GM12875 (cell line): ENCODE data around the gene SPCS2.

ENCODE experiments used
- H3K4me3 ChIP-seq: one replicate; pipeline ENCODE4 v1.5.1; 2011; ENCODE audit warnings: low read depth, low read length, control low read depth
- TF ChIP-seq, protein P1 (sequence below): IDR thresholded peaks from 2 replicates; pipeline ENCODE4 v1.5.1; 2011; ENCODE audit warnings: low read depth, mild to moderate bottlenecking, control low read depth, inconsistent platforms, low read length, moderate library complexity, borderline replicate concordance; ENCODE audit not compliant: insufficient read depth

SPCS2 gene

DNA sequence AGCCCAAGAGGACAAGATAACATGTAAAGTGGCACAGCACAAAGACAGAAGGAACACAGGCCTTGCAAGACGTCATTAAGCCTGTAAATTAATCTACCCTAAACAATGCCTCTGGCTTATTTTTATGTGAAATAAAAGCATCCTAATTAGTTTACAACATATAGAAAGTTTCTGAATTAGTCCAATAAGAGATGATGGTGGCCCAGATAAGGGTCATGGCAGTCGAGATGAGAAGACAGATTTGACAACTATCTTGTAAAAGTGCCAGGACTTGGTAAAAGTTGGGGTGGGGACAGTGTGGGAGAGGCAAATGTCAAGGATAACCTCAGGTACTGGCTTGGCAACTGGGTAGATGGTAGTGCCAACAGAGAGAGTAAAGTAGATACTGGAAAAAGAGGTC is 13.8 kb upstream of the SPCS2 start:
- H3K4me3 ChIP-seq = no peak overlapping the region
- TF ChIP-seq, protein P1, sequence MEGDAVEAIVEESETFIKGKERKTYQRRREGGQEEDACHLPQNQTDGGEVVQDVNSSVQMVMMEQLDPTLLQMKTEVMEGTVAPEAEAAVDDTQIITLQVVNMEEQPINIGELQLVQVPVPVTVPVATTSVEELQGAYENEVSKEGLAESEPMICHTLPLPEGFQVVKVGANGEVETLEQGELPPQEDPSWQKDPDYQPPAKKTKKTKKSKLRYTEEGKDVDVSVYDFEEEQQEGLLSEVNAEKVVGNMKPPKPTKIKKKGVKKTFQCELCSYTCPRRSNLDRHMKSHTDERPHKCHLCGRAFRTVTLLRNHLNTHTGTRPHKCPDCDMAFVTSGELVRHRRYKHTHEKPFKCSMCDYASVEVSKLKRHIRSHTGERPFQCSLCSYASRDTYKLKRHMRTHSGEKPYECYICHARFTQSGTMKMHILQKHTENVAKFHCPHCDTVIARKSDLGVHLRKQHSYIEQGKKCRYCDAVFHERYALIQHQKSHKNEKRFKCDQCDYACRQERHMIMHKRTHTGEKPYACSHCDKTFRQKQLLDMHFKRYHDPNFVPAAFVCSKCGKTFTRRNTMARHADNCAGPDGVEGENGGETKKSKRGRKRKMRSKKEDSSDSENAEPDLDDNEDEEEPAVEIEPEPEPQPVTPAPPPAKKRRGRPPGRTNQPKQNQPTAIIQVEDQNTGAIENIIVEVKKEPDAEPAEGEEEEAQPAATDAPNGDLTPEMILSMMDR = no peak

DNA sequence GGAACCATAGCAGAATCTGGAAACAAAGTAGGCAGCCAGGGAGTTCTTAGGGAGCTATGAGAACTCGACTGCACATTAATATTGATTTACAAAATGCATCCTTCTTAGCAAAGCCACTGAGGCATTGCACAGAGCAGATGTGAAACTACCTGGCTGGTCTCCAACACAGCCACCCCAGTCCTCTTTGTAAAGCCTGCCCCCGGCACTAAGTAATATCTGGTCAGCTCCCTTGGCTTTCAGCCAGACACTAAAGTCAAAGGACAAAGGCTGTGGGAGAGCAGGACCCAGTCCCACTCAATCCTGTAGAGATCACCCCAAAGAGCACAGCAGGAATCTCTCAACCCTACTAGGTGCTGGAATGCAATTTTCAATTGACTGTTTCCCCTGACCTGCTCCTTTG is 13.0 kb upstream of the SPCS2 start:
- TF ChIP-seq, protein P1 = no peak

DNA sequence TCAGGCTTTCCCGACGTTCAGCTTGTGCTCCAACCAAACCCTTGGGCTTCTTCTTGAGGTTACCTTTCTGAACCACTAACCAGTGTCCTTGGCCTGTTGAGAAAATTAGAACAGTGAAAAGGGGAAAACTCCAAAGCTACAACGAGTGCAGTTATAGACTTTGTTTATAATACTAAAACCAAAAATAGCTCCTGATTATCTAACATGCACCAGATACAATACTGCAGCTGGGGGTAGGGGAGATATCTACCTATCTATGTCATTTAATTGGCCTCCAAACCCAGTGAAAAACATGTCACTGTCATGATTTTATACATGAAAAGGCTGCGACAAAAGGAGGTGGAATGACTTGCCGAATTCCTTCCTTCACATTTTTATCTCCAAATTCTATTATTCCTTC is 12.1 kb upstream of the SPCS2 start:
- TF ChIP-seq, protein P1 = no peak

More for the DNA sequence above, 13.0 kb upstream of the SPCS2 start:
- H3K4me3 ChIP-seq = no peak overlapping the region

DNA sequence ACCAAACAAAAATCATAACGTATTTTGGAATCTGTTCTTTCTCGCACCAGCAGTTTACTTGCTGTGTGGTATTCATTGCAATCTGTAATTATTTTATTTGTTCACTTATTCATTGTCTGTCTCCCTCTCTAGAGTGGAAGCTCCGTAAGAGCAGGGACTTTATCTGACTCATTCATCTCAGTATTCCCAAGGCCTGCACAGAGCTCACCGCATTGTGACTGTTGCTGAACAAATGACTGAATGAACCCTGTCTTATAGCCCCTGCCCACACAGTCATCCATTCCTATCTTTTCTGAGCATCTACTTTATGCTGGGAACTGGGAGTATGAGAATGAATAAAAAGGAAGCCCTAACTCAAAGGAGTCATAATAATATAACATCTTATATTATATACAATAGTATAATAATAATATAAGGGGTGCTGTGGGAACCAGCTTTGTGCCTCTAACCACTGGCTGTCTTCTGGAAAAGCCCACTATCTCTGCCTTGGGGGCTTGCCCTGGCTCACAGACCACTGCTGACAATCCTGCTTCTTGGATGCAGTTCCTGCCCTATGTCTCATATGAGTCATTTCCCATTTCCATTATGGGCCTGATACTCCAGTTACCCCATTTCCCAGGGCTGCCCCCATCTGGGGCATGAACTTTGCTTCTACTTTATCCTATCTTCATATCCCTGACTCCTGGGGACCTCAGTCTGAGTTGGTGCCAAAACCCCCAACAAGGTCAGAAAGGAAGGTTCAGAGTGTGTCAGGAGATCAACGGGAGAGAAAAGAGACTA is 11.2 kb upstream of the SPCS2 start:
- no peak overlapping the region for H3K4me3 ChIP-seq
- TF ChIP-seq, protein P1 = no peak

More for the DNA sequence above, 12.1 kb upstream of the SPCS2 start:
- H3K4me3 ChIP-seq = no peak overlapping the region

DNA sequence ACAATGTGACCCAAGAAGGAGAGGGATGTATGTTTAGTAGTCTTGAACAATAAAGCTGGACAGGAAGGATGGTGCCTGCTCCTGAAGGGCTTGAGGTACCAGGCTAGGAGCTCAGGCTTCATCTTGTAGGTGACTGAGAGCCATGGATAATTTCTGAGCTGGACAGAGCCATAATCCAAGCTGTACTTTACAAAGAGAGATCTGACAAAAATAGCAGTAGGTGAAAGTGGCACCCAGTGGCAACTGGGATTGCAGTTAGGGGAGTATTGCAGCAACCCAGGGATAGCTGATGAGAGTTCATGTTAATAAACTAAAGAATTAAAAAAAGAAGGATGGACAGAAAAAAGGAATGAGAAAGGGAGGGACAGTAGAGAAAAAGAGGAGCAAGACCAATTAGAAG is 7.6 kb upstream of the SPCS2 start:
- H3K4me3 ChIP-seq = no peak overlapping the region
- TF ChIP-seq, protein P1 = no peak

DNA sequence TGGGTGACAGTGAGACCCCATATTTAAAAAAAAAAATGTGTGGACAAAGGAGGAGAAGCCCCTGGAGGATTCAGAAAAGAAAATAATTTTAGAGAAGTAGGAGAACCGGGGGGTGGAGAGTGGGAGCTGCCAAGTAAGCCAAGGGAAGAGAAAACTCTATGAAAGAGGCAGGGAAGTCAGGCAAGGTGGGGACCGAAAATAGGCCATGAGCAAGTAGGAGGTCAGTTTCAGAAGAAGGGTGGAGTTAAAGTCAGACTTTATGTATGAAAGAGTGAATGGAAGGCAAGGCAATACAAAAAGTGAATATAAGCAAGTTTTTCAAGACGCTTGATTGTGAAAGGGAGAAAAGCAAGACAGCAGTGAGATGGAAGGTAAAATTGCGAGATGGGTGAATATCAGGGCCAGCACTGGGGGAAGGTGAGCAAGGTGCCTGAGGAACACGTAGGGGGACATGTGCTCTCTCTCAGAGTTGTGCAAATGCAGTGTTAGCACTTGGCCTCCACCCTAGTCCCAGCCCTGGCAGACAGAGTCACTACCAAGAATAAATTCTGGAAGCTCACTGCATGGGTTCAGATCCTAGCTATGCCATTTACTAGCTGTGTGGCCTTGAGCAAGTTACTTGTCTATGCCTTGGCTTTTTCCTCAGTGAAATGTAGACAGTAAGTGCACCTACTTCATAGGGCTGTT is 6.8 kb upstream of the SPCS2 start:
- no peak overlapping the region for H3K4me3 ChIP-seq
- TF ChIP-seq, protein P1 = no peak

DNA sequence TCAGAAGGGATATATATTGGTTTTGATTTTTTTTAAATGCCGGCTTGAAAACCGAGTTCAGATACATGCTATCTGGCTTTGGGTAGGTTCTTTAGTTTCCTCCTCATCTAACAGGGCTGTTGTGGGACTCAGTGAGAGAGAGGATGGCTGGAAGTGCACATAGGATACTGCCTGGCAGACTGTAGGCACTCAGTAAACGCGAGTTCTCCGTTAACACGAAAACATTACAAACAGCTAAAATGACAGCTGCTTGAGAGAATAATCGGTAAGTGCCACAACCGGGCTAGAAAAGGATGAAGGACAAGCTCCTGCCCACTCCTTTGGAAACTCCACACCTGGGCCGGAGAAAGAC is 544 bp upstream of the SPCS2 start:
- TF ChIP-seq, protein P1 = no peak
- peak overlapping the region; percentile 95 for H3K4me3 ChIP-seq
